GM10266 (cell line): Measurements from ENCODE around the gene TMED4.

Source experiments
- DNase-seq: peaks from one replicate; pipeline ENCODE4 v3.0.0; 2012; ENCODE audit errors: extremely low spot score
- CTCF ChIP-seq: IDR thresholded peaks from 2 replicates; pipeline ENCODE4 v1.5.1; 2012; ENCODE audit warnings: mild to moderate bottlenecking, low read depth; ENCODE audit not compliant: control insufficient read depth, insufficient read depth; ENCODE audit errors: missing control alignments

Gene TMED4

DNA sequence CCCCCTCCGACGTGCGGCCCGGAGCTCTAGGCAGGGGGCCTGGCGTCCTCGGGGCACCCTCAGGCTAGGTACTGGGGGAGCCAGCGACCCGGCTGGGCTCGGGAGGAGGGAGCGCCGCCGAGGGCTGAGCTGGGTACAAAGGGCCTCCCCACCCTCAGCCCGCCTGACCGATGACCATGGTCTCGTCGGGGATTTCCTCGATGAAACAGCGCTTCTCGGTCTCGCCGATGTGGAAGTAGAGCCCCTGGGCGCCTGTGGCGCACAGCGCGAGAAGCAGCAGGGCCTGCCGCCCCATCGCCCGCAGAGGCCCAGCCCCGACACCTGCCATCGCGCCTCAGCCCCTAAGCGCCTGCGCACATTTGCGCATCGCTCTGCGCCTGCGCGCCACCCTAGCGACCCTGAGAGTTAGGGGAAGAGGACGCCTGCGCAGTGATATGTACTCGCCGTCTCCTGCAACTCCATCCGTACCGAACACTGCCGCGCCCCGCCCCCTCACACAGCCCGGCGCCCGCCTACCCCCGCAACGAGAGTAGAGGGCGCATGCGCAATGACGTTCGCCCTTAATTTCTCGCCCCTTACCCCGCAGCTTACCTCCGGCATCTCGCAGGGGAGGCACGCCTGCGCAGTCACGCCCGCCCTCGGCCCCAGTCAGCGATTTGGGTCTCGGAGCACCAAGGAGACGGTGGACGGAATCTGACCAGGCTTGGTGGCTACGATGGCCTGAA, at the start of gene TMED4:
TSS of gene TMED4 (minus strand) at position 353 of the 725 bp plus-strand sequence. CDS start at position 328, 25 bp downstream.
- no peak for TF ChIP-seq CTCF
- DNase-seq, result peak; percentile 98

- no peak for DNase-seq
- TF ChIP-seq CTCF, result no peak
Observed at GRCh38 chr7:44631458-44632115, 49.6 kb upstream of the TMED4 start.

DNA sequence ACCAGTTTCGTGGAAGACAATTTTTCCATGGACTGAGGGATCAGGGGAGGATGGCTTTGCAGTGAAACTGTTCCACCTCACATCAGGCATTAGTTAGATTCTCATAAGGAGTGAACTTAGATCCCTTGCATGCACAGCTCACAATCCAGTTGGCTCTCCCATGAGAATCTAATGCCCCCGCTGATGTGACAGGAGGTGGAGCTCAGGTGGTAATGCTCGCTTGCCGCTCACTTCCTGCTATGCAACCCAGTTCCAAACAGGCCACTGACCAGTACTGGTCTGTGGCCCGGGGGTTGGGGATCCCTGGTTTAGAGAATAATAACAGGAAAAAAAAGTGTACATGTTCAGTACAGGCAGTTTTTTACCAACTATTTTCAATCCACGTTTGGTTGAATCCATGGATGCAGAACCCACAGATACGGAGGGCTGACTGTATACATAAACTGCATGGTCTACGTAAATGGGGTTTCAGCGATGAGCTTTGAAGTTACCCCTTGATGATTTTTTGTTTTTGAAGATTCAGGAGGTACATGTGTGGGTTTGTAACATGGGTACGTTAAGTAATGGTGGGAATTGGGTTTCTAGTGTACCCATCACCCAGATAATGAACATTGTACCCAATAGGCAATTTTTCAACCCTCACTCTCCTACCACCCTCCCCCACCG, 48.9 kb upstream of the TMED4 start:
- TF ChIP-seq CTCF, result no peak
- no peak for DNase-seq

DNA sequence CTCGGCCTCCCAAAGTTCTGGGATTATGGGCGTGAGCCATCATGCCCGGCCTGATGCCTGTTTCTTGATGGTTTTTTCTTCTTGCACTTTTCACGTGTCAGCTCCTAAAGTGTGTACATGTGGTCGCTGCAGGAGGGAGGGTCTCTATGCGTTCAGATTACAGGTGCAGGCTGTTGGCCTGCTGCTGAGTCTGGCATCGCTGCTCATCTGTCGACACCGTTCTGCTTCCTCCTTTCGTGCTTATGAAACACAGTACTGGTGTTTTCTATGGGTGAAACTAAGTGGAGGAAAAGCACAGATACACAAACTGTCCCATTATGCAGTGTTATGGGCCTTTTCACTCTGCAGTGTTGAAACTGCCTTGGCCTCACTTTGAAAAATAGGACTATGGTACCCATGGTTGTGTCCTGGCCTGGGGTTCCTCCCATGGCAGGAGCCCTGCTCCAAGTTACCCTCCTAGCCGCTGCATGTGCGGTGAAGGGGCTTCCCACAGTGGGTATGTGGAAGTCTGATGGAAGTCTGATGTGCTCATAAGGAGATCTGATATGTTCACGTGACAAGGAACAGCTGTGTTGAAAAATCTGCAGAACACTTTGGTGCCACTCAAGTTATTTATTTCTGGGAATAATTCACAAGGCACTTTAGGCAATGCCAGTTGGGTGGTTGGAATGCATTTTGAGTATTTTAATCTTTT, 47.9 kb upstream of the TMED4 start:
- no peak for DNase-seq
- TF ChIP-seq CTCF, result no peak

GRCh38 chr7:44626620-44627019, 44.6 kb upstream of the TMED4 start:
- DNase-seq, result no peak
- no peak for TF ChIP-seq CTCF

GRCh38 chr7:44625526-44626471, 43.8 kb upstream of the TMED4 start:
- DNase-seq, result no peak

More at GRCh38 chr7:44625526-44626471, 43.8 kb upstream of the TMED4 start:
- TF ChIP-seq CTCF, result no peak
